Muscle of back (tissue), 11 donors: ENCODE data around the gene EPHX1. TPM values are rescaled to one million over a fixed set of nuclear protein-coding genes. Genes with fewer than 3 reads are reported as not detected.
"Not testable (repeated sequence)": the region's sequence is repeated elsewhere in the genome, so short reads cannot be mapped to it uniquely, and the experiment has no call there.

ENCODE experiments used
- DNase-seq, 3 donors: peaks; one replicate each; pipeline versions ENCODE4 v3.0.0 to v3.0.0-alpha.2; 2013
- polyA plus RNA-seq, 10 donors: library from polyadenylated mRNA; unstranded; fragments of 120-200 nt; gene quantifications; one replicate each; pipeline ENCODE4 v1.2.1, GENCODE V29; 2013; ENCODE audit not compliant: insufficient read length in 10 of 10

EPHX1 gene
- polyA plus RNA-seq, 10 donors, result 27.8 to 43.3 (median 32.3) TPM

GRCh38 chr1:225879521-225880221 lies 69.7 kb downstream of the EPHX1 start:
- no peak for DNase-seq

- peak in 1 of 3 donors; percentile 25 for DNase-seq
Measured at GRCh38 chr1:225880222-225880588, 70.3 kb downstream of the EPHX1 start.

GRCh38 chr1:225880636-225881035 lies 70.7 kb downstream of the EPHX1 start:
- DNase-seq, result no peak

GRCh38 chr1:225881081-225881958 lies 71.4 kb downstream of the EPHX1 start:
- peak in 2 of 3 donors; percentile 14 to 27 for DNase-seq

GRCh38 chr1:225881959-225882693 lies 72.2 kb downstream of the EPHX1 start, which contains the start of gene TMEM63A:
Gene TMEM63A (minus strand): TSS chr1:225882380. CDS start chr1:225877580, 4,800 bp downstream.
- DNase-seq, result peak; percentile 87 to 96 (median 92)

- peak; percentile 21 to 80 (median 49) for DNase-seq
Measured at GRCh38 chr1:225882694-225883615, 73.0 kb downstream of the EPHX1 start.

GRCh38 chr1:225883616-225884265 lies 73.8 kb downstream of the EPHX1 start:
- no peak for DNase-seq

- DNase-seq, result no peak
Measured at GRCh38 chr1:225885336-225885735, 75.4 kb downstream of the EPHX1 start.

GRCh38 chr1:225886159-225887029 lies 76.5 kb downstream of the EPHX1 start:
- no peak for DNase-seq

- no peak for DNase-seq
Measured at GRCh38 chr1:225887030-225887314, 77.0 kb downstream of the EPHX1 start.

GRCh38 chr1:225887554-225888288 lies 77.8 kb downstream of the EPHX1 start:
- not testable (repeated sequence) for DNase-seq

- no peak for DNase-seq
Measured at GRCh38 chr1:225888289-225888897, 78.5 kb downstream of the EPHX1 start.

GRCh38 chr1:225888898-225889601 lies 79.1 kb downstream of the EPHX1 start, which contains the start of gene LEFTY1:
Gene LEFTY1 (minus strand): TSS chr1:225889146. CDS start chr1:225889066, 80 bp downstream.
- peak in 1 of 3 donors; percentile 51 for DNase-seq

GRCh38 chr1:225889743-225890142 lies 79.8 kb downstream of the EPHX1 start:
- no peak for DNase-seq

GRCh38 chr1:225890346-225891228 lies 80.7 kb downstream of the EPHX1 start:
- DNase-seq, result no peak

- DNase-seq, result no peak
Measured at GRCh38 chr1:225891229-225891972, 81.5 kb downstream of the EPHX1 start.
